GM18519 (cell line): ENCODE measurements around the gene ELF5.

ENCODE experiments used
- ATAC-seq: cut with Tn5 transposase; IDR thresholded peaks from one replicate; pipeline ENCODE4 v1.9.1; 2021; ENCODE audit warnings: mild to moderate bottlenecking, moderate library complexity; ENCODE audit not compliant: unreplicated experiment, low FRiP score

The ELF5 gene

GRCh38 chr11:34459507-34460162 lies 54.0 kb downstream of the ELF5 start:
- ATAC-seq: no peak

- no peak for ATAC-seq
Measured at GRCh38 chr11:34458525-34458924, 55.1 kb downstream of the ELF5 start.

- no peak for ATAC-seq
Measured at GRCh38 chr11:34457607-34458006, 56.0 kb downstream of the ELF5 start.

- no peak for ATAC-seq
Measured at GRCh38 chr11:34454308-34455032, 59.1 kb downstream of the ELF5 start.

- no peak for ATAC-seq
Measured at GRCh38 chr11:34451053-34451452, 62.5 kb downstream of the ELF5 start.

GRCh38 chr11:34449013-34449412 lies 64.6 kb downstream of the ELF5 start:
- no peak for ATAC-seq

- ATAC-seq: no peak
Measured at GRCh38 chr11:34448223-34448994, 65.2 kb downstream of the ELF5 start.

- no peak for ATAC-seq
Measured at GRCh38 chr11:34447044-34447443, 66.5 kb downstream of the ELF5 start.

- ATAC-seq: no peak
Measured at GRCh38 chr11:34446386-34446785, 67.2 kb downstream of the ELF5 start.

- ATAC-seq: no peak
Measured at GRCh38 chr11:34445956-34446355, 67.6 kb downstream of the ELF5 start.

GRCh38 chr11:34444428-34444827 lies 69.2 kb downstream of the ELF5 start:
- ATAC-seq: no peak

- ATAC-seq: no peak
Measured at GRCh38 chr11:34443136-34443535, 70.5 kb downstream of the ELF5 start.

GRCh38 chr11:34441814-34442213 lies 71.8 kb downstream of the ELF5 start:
- no peak for ATAC-seq

- ATAC-seq: no peak
Measured at GRCh38 chr11:34439610-34440198, 73.9 kb downstream of the ELF5 start.

GRCh38 chr11:34438529-34439507 lies 74.8 kb downstream of the ELF5 start, which contains the start of gene CAT:
Gene CAT, plus strand, starts transcription at chr11:34438934. Its CDS starts 80 bp downstream, at chr11:34439014.
- ATAC-seq: peak; percentile 95

- no peak for ATAC-seq
Measured at GRCh38 chr11:34437224-34438125, 76.1 kb downstream of the ELF5 start.

GRCh38 chr11:34433899-34434298 lies 79.7 kb downstream of the ELF5 start:
- no peak for ATAC-seq

- ATAC-seq: no peak
Measured at GRCh38 chr11:34432822-34433221, 80.8 kb downstream of the ELF5 start.

- ATAC-seq: no peak
Measured at GRCh38 chr11:34431979-34432378, 81.6 kb downstream of the ELF5 start.
